ENCODE data around the gene ACAD11.
A peak's percentile ranks its signal among the peaks of the same experiment; 100 is the strongest.

The ACAD11 gene

DNA sequence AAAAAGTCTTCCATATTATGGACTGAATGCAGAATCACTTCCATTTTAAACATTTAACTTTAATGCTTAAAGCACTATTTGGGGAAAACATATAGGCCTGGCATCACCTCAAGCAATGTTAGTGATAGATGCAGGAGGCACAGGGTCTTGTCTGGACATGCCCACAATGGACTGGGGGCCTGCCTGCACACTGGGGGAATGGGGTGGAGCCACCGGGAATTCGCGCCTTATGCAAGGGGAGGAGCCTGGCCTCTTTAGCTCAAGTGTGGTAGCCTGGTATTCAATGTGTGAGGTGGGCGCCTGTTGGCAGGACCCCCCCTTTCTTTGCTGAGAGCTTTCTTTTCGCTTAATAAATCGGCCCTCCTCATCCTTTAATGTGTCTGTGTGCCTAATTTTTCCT lies 32.7 kb downstream of the ACAD11 start:
- Histone ChIP-seq H4K8ac (ENCODE audit: low read depth, low read length) (peak overlapping the region; percentile 74), H3K4me3 (ENCODE audit: low read depth, low read length) (no peak overlapping the region), H4K12ac (ENCODE audit: low read depth, low read length) (peak overlapping the region; percentile 14), H3K36me3 (ENCODE audit: control insufficient read depth in 1 of 2, insufficient read depth in 2 of 2, low read length in 2 of 2) (no peaks in the 10 kb centered on the region), H3K14ac (ENCODE audit: low read length) (no peak overlapping the region), H2BK120ac (ENCODE audit: insufficient read depth, low read length, poor library complexity) (peak overlapping the region; percentile 18), H3K18ac (ENCODE audit: low read length) (peak overlapping the region; percentile 37), H2BK5ac (ENCODE audit: low read depth, low read length, poor library complexity) (no peak overlapping the region), H2AFZ (ENCODE audit: insufficient read depth, low read length, poor library complexity) (no peak overlapping the region), H2AK5ac (ENCODE audit: low read length) (no peak overlapping the region), H3K23ac (ENCODE audit: low read length) (no peak overlapping the region), H4K91ac (ENCODE audit: low read depth, low read length) (peak overlapping the region; percentile 66), H3K79me1 (ENCODE audit: low read length) (peaks cover 3% of the 10 kb centered on the region), H3K9ac (ENCODE audit: low read length) (no peak overlapping the region), H3K9me3 (ENCODE audit: insufficient read depth, low read depth, low read length) (no peaks in the 10 kb centered on the region), H3K4me1 (ENCODE audit: control insufficient read depth in 1 of 2, insufficient read depth in 2 of 2, low read length in 2 of 2) (peaks cover 0 to 2% of the 10 kb centered on the region in 2 experiments), H3K4ac (ENCODE audit: low read depth, low read length) (no peak overlapping the region), H2BK12ac (ENCODE audit: low read length) (no peak overlapping the region), H3K27me3 (ENCODE audit: insufficient read depth, low read length) (no peaks in the 10 kb centered on the region), H3K79me2 (ENCODE audit: control insufficient read depth, insufficient read depth, low read length, poor library complexity) (no peaks in the 10 kb centered on the region), H3K27ac (ENCODE audit: low read depth, low read length) (no peak overlapping the region), H3K4me2 (ENCODE audit: low read length) (no peak overlapping the region)
- DNase-seq, result no peak
- no CpG with 5 or more reads among the region's 6 CpGs for WGBS (ENCODE audit: extremely low coverage, insufficient coverage, insufficient read length)

DNA sequence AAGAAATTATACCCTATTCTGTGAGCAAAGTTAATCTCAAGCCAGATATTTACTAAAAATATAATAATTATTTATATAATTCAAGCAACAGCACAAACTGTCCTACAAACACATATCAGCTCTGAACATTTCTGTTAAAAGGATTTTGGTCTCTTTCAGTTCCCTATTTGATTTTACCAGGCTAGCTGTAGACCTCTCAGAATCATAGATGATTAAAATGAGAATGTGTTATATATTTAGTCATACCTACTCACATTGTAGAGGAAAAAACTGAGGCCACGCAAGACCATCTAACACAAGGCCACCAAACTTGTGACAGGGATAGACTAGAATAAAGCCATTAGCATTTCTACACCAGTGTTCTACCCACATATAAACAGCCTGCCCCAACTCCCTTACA lies 34.0 kb downstream of the ACAD11 start:
- no peak overlapping the region for H3K4me3 ChIP-seq (ENCODE audit: low read depth, low read length)
- no peaks in the 10 kb centered on the region for H3K79me2 ChIP-seq (ENCODE audit: control insufficient read depth, insufficient read depth, low read length, poor library complexity)
- no peak overlapping the region for H3K14ac ChIP-seq (ENCODE audit: low read length)
- H4K8ac ChIP-seq (ENCODE audit: low read depth, low read length), result no peak overlapping the region
- H3K4ac ChIP-seq (ENCODE audit: low read depth, low read length), result no peak overlapping the region
- H4K91ac ChIP-seq (ENCODE audit: low read depth, low read length), result no peak overlapping the region
- no peak overlapping the region for H3K27ac ChIP-seq (ENCODE audit: low read depth, low read length)
- WGBS (ENCODE audit: extremely low coverage, insufficient coverage, insufficient read length), result no CpG with 5 or more reads among the region's 1 CpG
- no peak overlapping the region for H3K18ac ChIP-seq (ENCODE audit: low read length)
- no peak overlapping the region for H2AK5ac ChIP-seq (ENCODE audit: low read length)
- peaks cover 0 to 2% of the 10 kb centered on the region in 2 experiments for H3K4me1 ChIP-seq (ENCODE audit: control insufficient read depth in 1 of 2, insufficient read depth in 2 of 2, low read length in 2 of 2)
- H3K9me3 ChIP-seq (ENCODE audit: insufficient read depth, low read depth, low read length), result no peaks in the 10 kb centered on the region
- no peak overlapping the region for H2BK12ac ChIP-seq (ENCODE audit: low read length)
- no peak overlapping the region for H2AFZ ChIP-seq (ENCODE audit: insufficient read depth, low read length, poor library complexity)
- no peak overlapping the region for H2BK5ac ChIP-seq (ENCODE audit: low read depth, low read length, poor library complexity)
- H3K36me3 ChIP-seq (ENCODE audit: control insufficient read depth in 1 of 2, insufficient read depth in 2 of 2, low read length in 2 of 2), result no peaks in the 10 kb centered on the region
- H3K9ac ChIP-seq (ENCODE audit: low read length), result no peak overlapping the region
- no peak overlapping the region for H3K4me2 ChIP-seq (ENCODE audit: low read length)
- H3K23ac ChIP-seq (ENCODE audit: low read length), result no peak overlapping the region
- H2BK120ac ChIP-seq (ENCODE audit: insufficient read depth, low read length, poor library complexity), result no peak overlapping the region
- peaks cover 3% of the 10 kb centered on the region for H3K79me1 ChIP-seq (ENCODE audit: low read length)
- DNase-seq, result no peak
- H4K12ac ChIP-seq (ENCODE audit: low read depth, low read length), result no peak overlapping the region
- H3K27me3 ChIP-seq (ENCODE audit: insufficient read depth, low read length), result no peaks in the 10 kb centered on the region

DNA sequence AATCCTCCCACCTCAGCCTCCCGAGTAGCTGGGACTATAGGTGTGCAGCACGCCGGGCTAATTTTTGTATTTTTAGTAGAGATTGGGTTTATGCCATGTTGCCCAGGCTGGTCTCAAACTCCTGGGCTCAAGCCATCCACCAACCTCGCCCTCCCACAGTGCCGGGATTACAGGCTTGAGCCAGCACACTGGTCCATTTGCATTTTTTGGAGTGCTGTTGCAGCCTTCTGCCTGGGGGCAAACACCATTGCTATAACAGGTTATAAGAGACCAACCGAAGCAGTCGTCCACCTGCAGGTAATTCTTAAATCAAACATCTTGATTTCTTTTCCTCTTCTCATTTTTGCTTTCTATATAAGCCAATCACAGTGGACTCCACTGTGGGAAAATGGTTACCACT lies 34.8 kb downstream of the ACAD11 start:
- Histone ChIP-seq H3K4me3 (ENCODE audit: low read depth, low read length) (no peak overlapping the region), H3K4me1 (ENCODE audit: control insufficient read depth in 1 of 2, insufficient read depth in 2 of 2, low read length in 2 of 2) (peaks cover 0 to 2% of the 10 kb centered on the region in 2 experiments), H3K9ac (ENCODE audit: low read length) (no peak overlapping the region), H3K4me2 (ENCODE audit: low read length) (no peak overlapping the region), H3K18ac (ENCODE audit: low read length) (no peak overlapping the region), H4K8ac (ENCODE audit: low read depth, low read length) (no peak overlapping the region), H2AK5ac (ENCODE audit: low read length) (no peak overlapping the region), H3K79me2 (ENCODE audit: control insufficient read depth, insufficient read depth, low read length, poor library complexity) (no peaks in the 10 kb centered on the region), H3K4ac (ENCODE audit: low read depth, low read length) (no peak overlapping the region), H2AFZ (ENCODE audit: insufficient read depth, low read length, poor library complexity) (no peak overlapping the region), H3K23ac (ENCODE audit: low read length) (no peak overlapping the region), H3K27ac (ENCODE audit: low read depth, low read length) (no peak overlapping the region), H2BK120ac (ENCODE audit: insufficient read depth, low read length, poor library complexity) (no peak overlapping the region), H2BK12ac (ENCODE audit: low read length) (no peak overlapping the region), H3K79me1 (ENCODE audit: low read length) (peaks cover 3% of the 10 kb centered on the region), H3K14ac (ENCODE audit: low read length) (no peak overlapping the region), H3K27me3 (ENCODE audit: insufficient read depth, low read length) (no peaks in the 10 kb centered on the region), H2BK5ac (ENCODE audit: low read depth, low read length, poor library complexity) (peak overlapping the region; percentile 49), H4K91ac (ENCODE audit: low read depth, low read length) (no peak overlapping the region), H3K9me3 (ENCODE audit: insufficient read depth, low read depth, low read length) (no peaks in the 10 kb centered on the region), H3K36me3 (ENCODE audit: control insufficient read depth in 1 of 2, insufficient read depth in 2 of 2, low read length in 2 of 2) (no peaks in the 10 kb centered on the region), H4K12ac (ENCODE audit: low read depth, low read length) (no peak overlapping the region)
- WGBS (ENCODE audit: extremely low coverage, insufficient coverage, insufficient read length), result no CpG with 5 or more reads among the region's 7 CpGs
- peak; percentile 38 to 80 for DNase-seq

DNA sequence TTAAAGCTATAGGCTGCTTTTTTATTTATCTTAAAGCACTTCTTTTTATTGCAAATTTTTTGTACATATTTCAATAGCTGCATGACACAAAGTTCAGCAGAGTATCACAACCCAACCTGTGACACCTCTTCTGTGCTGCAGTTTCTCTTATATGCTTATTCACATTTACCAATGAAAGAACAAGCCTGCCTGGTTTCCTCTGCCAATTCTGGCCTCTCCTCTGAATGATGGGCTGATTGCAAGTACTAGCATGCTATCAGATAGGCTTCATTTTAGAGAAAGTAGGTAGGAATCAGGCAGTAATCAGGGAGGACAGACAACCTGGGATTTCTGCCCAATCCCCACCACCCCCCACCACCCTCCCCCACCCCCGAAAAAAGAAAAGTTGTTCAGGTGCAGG lies 36.0 kb downstream of the ACAD11 start:
- Histone ChIP-seq H3K4me3 (ENCODE audit: low read depth, low read length) (no peak overlapping the region), H3K79me2 (ENCODE audit: control insufficient read depth, insufficient read depth, low read length, poor library complexity) (no peaks in the 10 kb centered on the region), H3K4me1 (ENCODE audit: control insufficient read depth in 1 of 2, insufficient read depth in 2 of 2, low read length in 2 of 2) (peaks cover 0 to 2% of the 10 kb centered on the region in 2 experiments), H2BK12ac (ENCODE audit: low read length) (no peak overlapping the region), H2BK120ac (ENCODE audit: insufficient read depth, low read length, poor library complexity) (no peak overlapping the region), H3K4ac (ENCODE audit: low read depth, low read length) (no peak overlapping the region), H3K18ac (ENCODE audit: low read length) (no peak overlapping the region), H3K4me2 (ENCODE audit: low read length) (no peak overlapping the region), H3K14ac (ENCODE audit: low read length) (no peak overlapping the region), H4K12ac (ENCODE audit: low read depth, low read length) (no peak overlapping the region), H3K9me3 (ENCODE audit: insufficient read depth, low read depth, low read length) (no peaks in the 10 kb centered on the region), H3K27me3 (ENCODE audit: insufficient read depth, low read length) (no peaks in the 10 kb centered on the region), H4K8ac (ENCODE audit: low read depth, low read length) (no peak overlapping the region), H2BK5ac (ENCODE audit: low read depth, low read length, poor library complexity) (no peak overlapping the region), H3K9ac (ENCODE audit: low read length) (no peak overlapping the region), H3K27ac (ENCODE audit: low read depth, low read length) (no peak overlapping the region), H2AK5ac (ENCODE audit: low read length) (no peak overlapping the region), H2AFZ (ENCODE audit: insufficient read depth, low read length, poor library complexity) (no peak overlapping the region), H3K79me1 (ENCODE audit: low read length) (peaks cover 3% of the 10 kb centered on the region), H4K91ac (ENCODE audit: low read depth, low read length) (no peak overlapping the region), H3K36me3 (ENCODE audit: control insufficient read depth in 1 of 2, insufficient read depth in 2 of 2, low read length in 2 of 2) (no peaks in the 10 kb centered on the region), H3K23ac (ENCODE audit: low read length) (no peak overlapping the region)
- no CpG with 5 or more reads among the region's 1 CpG for WGBS (ENCODE audit: extremely low coverage, insufficient coverage, insufficient read length)
- DNase-seq, result no peak

Measured in trophoblast cell (in vitro differentiated cells and primary cell).